Activated B cell treated with CpG ODN at 0.5 μM for 24 hours (primary cell): ENCODE data around the gene DHDDS. TPM values are rescaled to one million over a fixed set of nuclear protein-coding genes. Genes with fewer than 3 reads are reported as not detected.

Experiments used
- ATAC-seq: fragments of 200-7000 bp; cut with Tn5 transposase; one replicate; pipeline ENCODE4 v1.10.0; 2021; ENCODE audit warnings: low read depth, mild to moderate bottlenecking, moderate library complexity
- CTCF ChIA-PET: fragments of 350-600 bp; sonication (Branson Sonifier 250); formaldehyde crosslinking; loops from one replicate; lab custom pipeline; 2021; ENCODE audit warnings: antibody characterized with exemption; lab: Charles Lee
- POLR2A ChIA-PET: fragments of 350-600 bp; sonication (Branson Sonifier 250); formaldehyde crosslinking; loops from one replicate; lab custom pipeline; 2021; ENCODE audit warnings: antibody characterized with exemption; lab: Charles Lee
- DNase-seq: peaks from one replicate; pipeline ENCODE4 v3.0.0; 2022
- H3K27ac Mint-ChIP-seq: one replicate; pipeline ENCODE4 v1.8.0; 2020; ENCODE audit warnings: mixed read lengths
- H3K27me3 Mint-ChIP-seq: one replicate; pipeline ENCODE4 v1.8.0; 2021; ENCODE audit warnings: mixed read lengths
- H3K36me3 Mint-ChIP-seq: one replicate; pipeline ENCODE4 v1.8.0; 2021; ENCODE audit warnings: low read depth, mixed read lengths
- H3K4me1 Mint-ChIP-seq: one replicate; pipeline ENCODE4 v1.8.0; 2021; ENCODE audit warnings: mixed read lengths
- H3K4me3 Mint-ChIP-seq: one replicate; pipeline ENCODE4 v1.8.0; 2020; ENCODE audit warnings: mild to moderate bottlenecking, mixed read lengths
- H3K9me3 Mint-ChIP-seq: one replicate; pipeline ENCODE4 v1.8.0; 2020; ENCODE audit warnings: mixed read lengths
- CTCF ChIP-seq: fragments of 200-600 bp; IDR thresholded peaks from one replicate; pipeline ENCODE4 v1.8.0; 2022; ENCODE audit warnings: antibody characterized with exemption, mild to moderate bottlenecking
- intact Hi-C: fragments of 100-400 bp; cut with micrococcal nuclease; formaldehyde crosslinking; loops from one replicate; pipeline ENCODE4 v1.15.1; 2024
- total RNA-seq: library from RNA; stranded (reverse); gene quantifications from 2 replicates; pipeline ENCODE4 v1.2.3, GENCODE V29; 2022

DHDDS gene
- total RNA-seq, 1 donor from 2014 or later: 65.0 TPM

DNA sequence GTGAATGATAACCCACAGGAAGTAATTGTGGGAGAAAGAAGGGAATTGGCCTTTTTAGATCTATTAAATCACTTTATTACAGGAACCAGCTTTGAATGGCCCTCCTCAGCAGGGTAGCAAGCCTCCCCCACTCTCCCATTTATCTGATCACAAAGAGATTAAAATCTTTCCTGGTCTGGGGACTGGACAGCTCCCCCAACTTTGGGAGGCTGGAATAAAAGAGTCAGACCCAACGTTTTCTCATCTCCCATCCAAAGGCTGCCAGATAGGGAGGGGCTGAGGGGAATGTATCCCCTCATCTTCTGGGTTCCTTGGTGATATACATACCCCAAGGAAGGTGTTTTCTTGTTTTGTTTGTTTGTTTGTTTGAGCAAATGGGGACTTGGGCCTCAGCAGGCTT is 19.1 kb upstream of the DHDDS start:
- Mint-ChIP-seq H3K27me3 (peaks cover 60% of the 10 kb centered on the region), H3K4me1 (peaks cover 14% of the 10 kb centered on the region), H3K4me3 (no peak overlapping the region), H3K9me3 (no peaks in the 10 kb centered on the region), H3K36me3 (no peaks in the 10 kb centered on the region), H3K27ac (no peak overlapping the region)
- intact Hi-C loops: no loop called here
- ATAC-seq (no peak), DNase-seq (no peak)
- TF ChIP-seq CTCF: no peak
- ChIA-PET POLR2A (interaction anchor here (0.8 kb wide), 1 partner anchor 57 kb away, joined by 4 read pairs; no protein-coding TSS in a partner anchor), CTCF (no interaction called here)

DNA sequence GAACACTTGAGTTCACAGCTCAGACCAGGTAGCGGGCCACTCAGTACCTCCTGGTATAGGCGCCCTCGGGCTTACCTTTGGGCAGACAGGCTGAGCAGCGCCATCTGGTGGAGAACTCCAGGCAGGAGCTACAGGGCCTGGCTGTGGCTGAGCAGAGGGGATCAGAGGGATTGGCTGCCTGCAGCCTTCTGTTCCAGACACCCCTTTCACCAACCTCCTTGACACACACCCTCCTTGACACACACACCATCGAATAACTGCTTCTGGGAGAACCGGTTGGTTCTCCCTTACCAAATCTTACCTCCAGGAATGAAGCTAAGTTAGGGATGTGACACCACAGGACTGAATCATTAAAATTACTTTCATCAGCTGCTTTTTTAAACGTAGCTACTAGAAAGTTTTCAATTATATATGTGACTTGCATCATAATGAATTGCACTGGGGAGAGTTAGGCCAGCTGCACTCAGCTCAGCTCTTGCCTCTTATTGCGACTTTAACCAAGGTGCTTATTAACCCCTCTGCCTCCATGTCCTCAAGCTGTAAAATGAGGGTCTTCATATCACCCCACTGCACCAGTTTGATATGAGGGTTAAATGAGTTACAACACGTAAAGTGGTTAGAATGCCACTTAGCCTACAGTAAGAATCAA is 14.9 kb upstream of the DHDDS start:
- intact Hi-C loops: loop anchor here (1.0 to 5.0 kb wide), 3 partner anchors 95 to 312 kb away; no protein-coding TSS in a partner anchor
- ChIA-PET CTCF (interaction anchor here (0.6 to 2.2 kb wide), 41 partner anchors 8 to 461 kb away, joined by 3 to 28 read pairs (median 4); partner anchors contain the start of genes C1orf232, DHDDS, PDIK1L and ZNF593), POLR2A (interaction anchor here (0.8 to 1.5 kb wide), 3 partner anchors 15 to 248 kb away, joined by 3 to 10 read pairs (median 4); partner anchors contain the start of genes DHDDS, HMGN2 and ZNF593)
- no peaks in the 10 kb centered on the region for H3K4me1 Mint-ChIP-seq
- peaks cover 29% of the 10 kb centered on the region for H3K27me3 Mint-ChIP-seq
- H3K36me3 Mint-ChIP-seq: no peaks in the 10 kb centered on the region
- ATAC-seq: peak; percentile 99
- no peak overlapping the region for H3K27ac Mint-ChIP-seq
- no peak overlapping the region for H3K4me3 Mint-ChIP-seq
- no peaks in the 10 kb centered on the region for H3K9me3 Mint-ChIP-seq
- DNase-seq: peak; percentile 67
- peak; percentile 35 for TF ChIP-seq CTCF

DNA sequence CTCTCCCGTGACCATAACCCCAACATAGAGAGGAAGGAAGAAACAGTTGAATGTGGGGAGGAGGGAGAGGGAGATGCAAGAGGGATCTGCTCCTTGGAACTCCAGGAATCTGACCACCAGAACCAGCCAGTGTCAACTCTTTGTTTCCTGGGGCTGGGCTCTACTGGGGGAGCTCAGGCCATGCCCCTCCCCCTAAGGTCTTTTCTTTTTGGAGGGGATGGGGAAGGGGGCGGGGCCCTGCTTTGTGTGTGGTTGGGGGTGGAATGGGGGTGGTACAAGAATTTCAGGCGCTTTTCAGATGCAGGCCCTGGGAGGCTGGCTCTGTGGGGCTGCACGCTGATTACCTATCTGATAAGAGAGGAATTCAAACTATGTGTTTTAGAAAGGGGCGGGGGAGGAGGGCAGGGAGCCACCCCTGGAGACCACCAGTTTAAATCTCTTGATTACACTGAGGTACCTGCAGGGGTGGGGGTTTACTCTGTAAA is 13.2 kb upstream of the DHDDS start:
- ChIA-PET CTCF (no interaction called here), POLR2A (no interaction called here)
- ATAC-seq (no peak), DNase-seq (no peak)
- Mint-ChIP-seq H3K36me3 (no peaks in the 10 kb centered on the region), H3K9me3 (no peaks in the 10 kb centered on the region), H3K4me3 (no peak overlapping the region), H3K27me3 (peaks cover 16% of the 10 kb centered on the region), H3K27ac (no peak overlapping the region), H3K4me1 (no peaks in the 10 kb centered on the region)
- intact Hi-C loops: loop anchor here (5.0 kb wide), 1 partner anchor 97 kb away; no protein-coding TSS in a partner anchor
- no peak for TF ChIP-seq CTCF

DNA sequence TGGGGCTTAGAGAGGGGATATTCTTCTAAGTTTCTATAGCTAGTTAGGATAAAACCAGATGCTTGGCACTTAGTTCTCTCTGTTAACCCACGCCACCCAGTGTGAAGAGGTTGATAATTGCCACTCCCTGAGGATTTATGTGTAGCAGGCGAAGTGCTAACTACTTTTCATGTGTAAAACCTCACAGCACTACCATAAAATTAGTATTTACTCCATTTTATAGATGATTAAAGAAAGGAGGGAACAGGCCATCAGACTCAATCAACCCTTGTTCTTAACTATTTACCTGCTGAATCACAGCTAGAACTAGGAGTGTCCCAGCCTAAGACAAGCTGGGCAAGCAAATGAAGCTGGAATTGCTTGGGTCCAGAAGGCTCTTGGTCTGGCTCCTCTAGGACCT is 12.6 kb upstream of the DHDDS start:
- DNase-seq (no peak), ATAC-seq (no peak)
- H3K27ac Mint-ChIP-seq: no peak overlapping the region
- H3K4me1 Mint-ChIP-seq: no peaks in the 10 kb centered on the region
- no peak for TF ChIP-seq CTCF
- H3K27me3 Mint-ChIP-seq: peaks cover 11% of the 10 kb centered on the region
- H3K36me3 Mint-ChIP-seq: no peaks in the 10 kb centered on the region
- H3K9me3 Mint-ChIP-seq: no peaks in the 10 kb centered on the region
- intact Hi-C loops: loop anchor here (5.0 kb wide), 1 partner anchor 97 kb away; no protein-coding TSS in a partner anchor
- CTCF ChIA-PET: interaction anchor here (1.1 kb wide), 1 partner anchor 310 kb away, joined by 4 read pairs; no protein-coding TSS in a partner anchor
- POLR2A ChIA-PET: no interaction called here
- no peak overlapping the region for H3K4me3 Mint-ChIP-seq

GRCh38 chr1:26429721-26430120 is 2.4 kb upstream of the DHDDS start:
- Mint-ChIP-seq H3K4me3 (no peak overlapping the region), H3K9me3 (no peaks in the 10 kb centered on the region), H3K4me1 (peaks cover 23% of the 10 kb centered on the region), H3K27me3 (peaks cover 10% of the 10 kb centered on the region), H3K27ac (no peak overlapping the region), H3K36me3 (peaks cover 9% of the 10 kb centered on the region)
- intact Hi-C loops: loop anchor here (5.0 kb wide), 3 partner anchors 152 to 522 kb away; partner anchors contain the start of gene STMN1
- DNase-seq: no peak
- ATAC-seq: no peak
- CTCF ChIA-PET: interaction anchor here (0.8 kb wide), 1 partner anchor 13 kb away, joined by 3 read pairs; no protein-coding TSS in a partner anchor
- TF ChIP-seq CTCF: no peak
- POLR2A ChIA-PET: interaction anchor here (1.2 kb wide), 1 partner anchor 42 kb away, joined by 3 read pairs; the partner anchor contains the start of gene HMGN2
